Stimulated activated memory B cell treated with anti-CD40 and anti-IgM and Interleukin-4, amounts not matched to agents 10 μg/mL and 1 μg/mL and 100 μg/mL, for 72 hours (primary cell): ENCODE data around the gene FRS2.

Source experiments
- ATAC-seq: fragments of 150-1000 bp; cut with Tn5 transposase; 2 replicates; pipeline ENCODE4 v1.10.0; 2021
- H3K27ac Mint-ChIP-seq: one replicate; pipeline ENCODE4 v1.8.0; 2022; ENCODE audit warnings: mild to moderate bottlenecking, mixed read lengths
- H3K27me3 Mint-ChIP-seq: one replicate; pipeline ENCODE4 v1.8.0; 2022; ENCODE audit warnings: mixed read lengths
- H3K36me3 Mint-ChIP-seq: one replicate; pipeline ENCODE4 v1.8.0; 2022; ENCODE audit warnings: mixed read lengths
- H3K4me1 Mint-ChIP-seq: one replicate; pipeline ENCODE4 v1.8.0; 2022; ENCODE audit warnings: mixed read lengths
- H3K4me3 Mint-ChIP-seq: one replicate; pipeline ENCODE4 v1.8.0; 2022; ENCODE audit warnings: mild to moderate bottlenecking, moderate library complexity, mixed read lengths
- H3K9me3 Mint-ChIP-seq: one replicate; pipeline ENCODE4 v1.8.0; 2022; ENCODE audit warnings: mixed read lengths

The FRS2 gene

DNA sequence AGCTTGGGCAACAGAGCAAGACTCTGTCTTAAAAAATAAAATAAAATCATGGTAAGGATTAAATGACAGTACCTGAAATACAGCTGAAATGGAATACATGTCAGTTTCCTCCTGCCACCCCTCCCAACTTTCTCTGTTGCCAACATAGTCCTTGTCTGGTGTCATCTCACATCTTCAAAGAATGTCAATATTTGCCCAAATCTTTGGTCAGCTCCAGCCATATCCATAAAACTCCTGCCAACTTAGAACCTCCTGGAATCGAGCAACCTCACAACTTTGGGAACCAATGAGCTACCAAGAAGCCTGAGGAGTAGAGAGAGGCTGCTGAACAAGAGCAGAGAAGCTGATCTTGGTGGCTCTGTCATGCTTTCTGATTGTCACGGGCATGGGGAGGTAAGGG lies 151.4 kb downstream of the FRS2 start:
- no peaks in the 10 kb centered on the region for H3K36me3 Mint-ChIP-seq
- no peak for ATAC-seq
- H3K27ac Mint-ChIP-seq: no peak overlapping the region
- H3K4me1 Mint-ChIP-seq: no peaks in the 10 kb centered on the region
- H3K9me3 Mint-ChIP-seq: no peaks in the 10 kb centered on the region
- no peak overlapping the region for H3K4me3 Mint-ChIP-seq
- peaks cover 11% of the 10 kb centered on the region for H3K27me3 Mint-ChIP-seq

DNA sequence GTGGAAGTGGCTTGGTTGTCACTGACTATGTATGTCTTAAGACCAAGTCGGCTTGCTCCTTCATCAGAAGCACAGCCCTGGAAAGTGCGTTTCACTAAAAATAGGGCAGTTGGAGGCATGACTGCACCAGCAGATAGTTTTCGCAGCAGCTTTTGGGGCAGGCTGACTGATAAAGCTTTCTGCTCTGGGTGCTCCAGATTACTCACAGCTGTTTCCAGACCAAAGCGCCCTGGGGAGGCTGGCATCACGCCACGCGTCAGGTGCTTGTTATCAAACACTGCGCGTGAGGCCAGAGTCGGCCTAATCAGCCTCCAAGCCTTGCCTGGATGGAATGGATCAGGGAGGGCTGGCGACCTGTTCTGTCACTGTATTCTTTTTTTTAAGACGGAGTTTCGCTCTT lies 153.8 kb downstream of the FRS2 start:
- Mint-ChIP-seq H3K9me3 (no peaks in the 10 kb centered on the region), H3K36me3 (no peaks in the 10 kb centered on the region), H3K27me3 (peaks cover 11% of the 10 kb centered on the region), H3K4me1 (no peaks in the 10 kb centered on the region), H3K4me3 (no peak overlapping the region), H3K27ac (no peak overlapping the region)
- ATAC-seq: no peak

DNA sequence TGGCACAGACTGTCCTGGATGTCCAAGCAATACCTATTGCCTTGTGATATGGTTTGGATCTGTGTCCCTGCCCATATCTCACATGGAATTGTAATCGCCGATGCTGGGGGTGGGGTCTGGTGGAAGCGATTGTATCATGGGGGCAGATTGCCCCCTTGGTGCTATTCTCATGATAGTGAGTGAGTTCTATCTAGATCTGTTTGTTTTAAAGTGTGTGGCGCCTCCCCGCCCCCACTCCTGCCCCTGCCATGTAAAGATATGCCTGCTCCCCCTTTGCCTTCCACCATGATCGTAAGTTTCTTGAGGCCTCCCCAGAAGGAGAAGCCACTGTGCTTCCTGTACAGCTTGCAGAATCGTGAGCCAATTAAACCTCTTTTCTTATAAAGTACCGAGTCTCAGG lies 157.3 kb downstream of the FRS2 start:
- no peak overlapping the region for H3K4me3 Mint-ChIP-seq
- H3K4me1 Mint-ChIP-seq: no peaks in the 10 kb centered on the region
- no peak for ATAC-seq
- no peaks in the 10 kb centered on the region for H3K9me3 Mint-ChIP-seq
- H3K36me3 Mint-ChIP-seq: no peaks in the 10 kb centered on the region
- no peak overlapping the region for H3K27ac Mint-ChIP-seq
- no peaks in the 10 kb centered on the region for H3K27me3 Mint-ChIP-seq
